MCF 10A (cell line): ENCODE measurements around the gene NEDD1. TPM values are rescaled to one million over a fixed set of nuclear protein-coding genes. Genes with fewer than 3 reads are reported as not detected.

ENCODE experiments used
- BruUV-seq: library from RNA; stranded (reverse); fragments of 400-500 nt; replicated peaks from 2 replicates; lab custom pipeline; 2021; lab: Mats Ljungman, UMichigan
- CTCF ChIA-PET: fragments of 300-600 bp; sonication (Branson Sonifier 250); formaldehyde crosslinking; extraction: SDS; loops from one replicate; lab custom pipeline; 2021; ENCODE audit warnings: antibody characterized with exemption, inconsistent platforms; lab: Yijun Ruan, JAX
- POLR2A ChIA-PET: fragments of 300-600, 350-650 bp; sonication (Branson Sonifier 250); formaldehyde crosslinking; extraction: SDS; loops from one replicate; lab custom pipeline; 2020; ENCODE audit warnings: antibody characterized with exemption, inconsistent platforms; lab: Yijun Ruan, JAX
- DNase-seq: peaks from one replicate; pipeline ENCODE4 v3.0.0-alpha.2; 2018; ENCODE audit not compliant: unreplicated experiment
- H3K27ac Mint-ChIP-seq: one replicate; pipeline ENCODE4 v1.8.0; 2022; ENCODE audit warnings: mild to moderate bottlenecking, low read depth, mixed read lengths; ENCODE audit not compliant: unreplicated experiment
- H3K27me3 Mint-ChIP-seq: one replicate; pipeline ENCODE4 v1.8.0; 2022; ENCODE audit warnings: mixed read lengths; ENCODE audit not compliant: insufficient read depth, unreplicated experiment
- H3K36me3 Mint-ChIP-seq: one replicate; pipeline ENCODE4 v1.8.0; 2022; ENCODE audit warnings: mild to moderate bottlenecking, moderate library complexity, mixed read lengths; ENCODE audit not compliant: insufficient read depth, unreplicated experiment
- H3K4me1 Mint-ChIP-seq: one replicate; pipeline ENCODE4 v1.8.0; 2022; ENCODE audit warnings: mixed read lengths; ENCODE audit not compliant: insufficient read depth, unreplicated experiment
- H3K4me3 Mint-ChIP-seq: one replicate; pipeline ENCODE4 v1.8.0; 2022; ENCODE audit warnings: mild to moderate bottlenecking, moderate library complexity, mixed read lengths; ENCODE audit not compliant: unreplicated experiment
- H3K9me3 Mint-ChIP-seq: one replicate; pipeline ENCODE4 v1.8.0; 2022; ENCODE audit warnings: mixed read lengths; ENCODE audit not compliant: unreplicated experiment
- intact Hi-C: fragments of 100-400 bp; cut with micrococcal nuclease; formaldehyde crosslinking; loops from 2 replicates; pipeline ENCODE4 v1.14.1; 2022
- total RNA-seq: library from RNA; stranded (reverse); gene quantifications from 2 replicates; pipeline ENCODE4 v1.2.3, GENCODE V29; 2022
- TF ChIP-seq, protein P1 (sequence below): fragments of 200-600 bp; IDR thresholded peaks from one replicate; pipeline ENCODE4 v1.8.0; 2022; ENCODE audit warnings: antibody characterized with exemption, mild to moderate bottlenecking; ENCODE audit not compliant: unreplicated experiment

Gene NEDD1
- total RNA-seq, 1 experiment from 2014 or later = 23.5 TPM

DNA sequence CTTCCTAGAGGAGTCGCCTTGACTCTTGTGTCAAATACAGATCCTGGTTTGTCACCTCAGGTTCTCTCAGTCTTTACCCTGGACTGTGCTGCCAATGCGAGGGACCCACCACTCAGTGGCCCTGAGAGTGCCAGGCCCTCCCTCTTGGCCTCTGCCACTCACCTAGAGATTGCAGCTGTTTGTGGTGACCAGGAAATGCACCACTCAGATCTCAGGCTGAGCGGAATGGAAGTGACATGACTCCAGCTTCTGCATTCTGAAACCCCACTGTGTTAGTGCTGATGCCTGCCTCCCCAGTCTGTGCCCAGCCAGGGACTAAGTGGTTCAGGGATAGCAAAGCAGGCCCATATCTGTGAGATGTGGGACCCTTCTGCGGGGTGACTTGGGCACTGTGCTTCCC, 27.8 kb upstream of the NEDD1 start:
- POLR2A ChIA-PET = interaction anchor here (1.3 kb wide), 1 partner anchor 10 kb away, joined by 4 read pairs; no protein-coding TSS in a partner anchor
- intact Hi-C loops = no loop called here
- TF ChIP-seq, protein P1, sequence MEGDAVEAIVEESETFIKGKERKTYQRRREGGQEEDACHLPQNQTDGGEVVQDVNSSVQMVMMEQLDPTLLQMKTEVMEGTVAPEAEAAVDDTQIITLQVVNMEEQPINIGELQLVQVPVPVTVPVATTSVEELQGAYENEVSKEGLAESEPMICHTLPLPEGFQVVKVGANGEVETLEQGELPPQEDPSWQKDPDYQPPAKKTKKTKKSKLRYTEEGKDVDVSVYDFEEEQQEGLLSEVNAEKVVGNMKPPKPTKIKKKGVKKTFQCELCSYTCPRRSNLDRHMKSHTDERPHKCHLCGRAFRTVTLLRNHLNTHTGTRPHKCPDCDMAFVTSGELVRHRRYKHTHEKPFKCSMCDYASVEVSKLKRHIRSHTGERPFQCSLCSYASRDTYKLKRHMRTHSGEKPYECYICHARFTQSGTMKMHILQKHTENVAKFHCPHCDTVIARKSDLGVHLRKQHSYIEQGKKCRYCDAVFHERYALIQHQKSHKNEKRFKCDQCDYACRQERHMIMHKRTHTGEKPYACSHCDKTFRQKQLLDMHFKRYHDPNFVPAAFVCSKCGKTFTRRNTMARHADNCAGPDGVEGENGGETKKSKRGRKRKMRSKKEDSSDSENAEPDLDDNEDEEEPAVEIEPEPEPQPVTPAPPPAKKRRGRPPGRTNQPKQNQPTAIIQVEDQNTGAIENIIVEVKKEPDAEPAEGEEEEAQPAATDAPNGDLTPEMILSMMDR = no peak
- H3K27ac Mint-ChIP-seq = no peak overlapping the region
- H3K36me3 Mint-ChIP-seq = no peaks in the 10 kb centered on the region
- no peak overlapping the region for H3K4me3 Mint-ChIP-seq
- no peaks in the 10 kb centered on the region for H3K9me3 Mint-ChIP-seq
- CTCF ChIA-PET = no interaction called here
- no TSS peak for BruUV-seq
- H3K4me1 Mint-ChIP-seq = no peaks in the 10 kb centered on the region
- no peak for DNase-seq
- H3K27me3 Mint-ChIP-seq = no peaks in the 10 kb centered on the region

DNA sequence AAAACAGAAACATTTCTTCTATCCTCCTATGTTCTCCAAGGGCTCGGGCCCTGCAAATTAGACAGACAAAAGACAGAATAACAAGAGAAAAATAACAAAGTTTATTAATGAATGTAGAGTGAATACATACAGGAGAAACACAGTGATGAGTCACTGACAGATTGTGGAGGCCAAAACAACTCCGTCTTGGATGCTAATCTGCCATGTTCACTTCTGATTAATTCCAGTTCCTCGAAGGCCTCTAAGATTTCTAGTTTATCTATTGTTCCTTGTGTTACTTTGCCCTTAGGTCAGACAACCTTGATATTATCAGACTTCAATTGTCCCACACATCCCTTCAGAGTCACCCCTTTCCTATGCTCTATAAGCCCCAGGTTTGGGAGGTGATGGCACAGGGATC, 26.8 kb upstream of the NEDD1 start:
- DNase-seq = no peak
- POLR2A ChIA-PET = no interaction called here
- no TSS peak for BruUV-seq
- Mint-ChIP-seq H3K36me3 (no peaks in the 10 kb centered on the region), H3K4me1 (no peaks in the 10 kb centered on the region), H3K4me3 (no peak overlapping the region), H3K27me3 (no peaks in the 10 kb centered on the region), H3K27ac (no peak overlapping the region), H3K9me3 (no peaks in the 10 kb centered on the region)
- intact Hi-C loops = no loop called here
- CTCF ChIA-PET = no interaction called here
- TF ChIP-seq, protein P1 = no peak

DNA sequence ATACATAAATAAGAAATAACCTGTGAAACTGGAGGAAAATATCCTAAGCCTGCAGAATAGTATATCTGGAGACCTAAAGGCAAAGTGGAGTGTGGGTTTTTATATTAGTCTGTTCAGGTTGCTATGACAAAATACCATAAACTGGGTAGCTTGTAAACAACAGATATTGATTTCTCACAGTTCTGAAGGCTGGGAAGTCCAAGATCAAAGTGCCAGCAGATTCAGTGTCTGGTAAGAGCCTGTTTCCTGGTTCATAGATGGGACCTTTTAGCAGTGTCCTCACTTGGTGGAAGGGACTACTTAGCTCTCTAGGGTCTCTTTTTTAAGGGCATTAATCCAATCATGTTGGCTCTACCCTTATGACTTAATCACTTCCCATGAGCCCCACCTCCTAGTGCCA, 25.4 kb upstream of the NEDD1 start:
- ChIA-PET POLR2A (no interaction called here), CTCF (interaction anchor here (1.2 kb wide), 1 partner anchor 9 kb away, joined by 5 read pairs; no protein-coding TSS in a partner anchor)
- Mint-ChIP-seq H3K27me3 (no peaks in the 10 kb centered on the region), H3K4me3 (no peak overlapping the region), H3K36me3 (no peaks in the 10 kb centered on the region), H3K27ac (no peak overlapping the region), H3K9me3 (no peaks in the 10 kb centered on the region), H3K4me1 (no peaks in the 10 kb centered on the region)
- no peak for DNase-seq
- intact Hi-C loops = no loop called here
- TF ChIP-seq, protein P1 = no peak
- no TSS peak for BruUV-seq

DNA sequence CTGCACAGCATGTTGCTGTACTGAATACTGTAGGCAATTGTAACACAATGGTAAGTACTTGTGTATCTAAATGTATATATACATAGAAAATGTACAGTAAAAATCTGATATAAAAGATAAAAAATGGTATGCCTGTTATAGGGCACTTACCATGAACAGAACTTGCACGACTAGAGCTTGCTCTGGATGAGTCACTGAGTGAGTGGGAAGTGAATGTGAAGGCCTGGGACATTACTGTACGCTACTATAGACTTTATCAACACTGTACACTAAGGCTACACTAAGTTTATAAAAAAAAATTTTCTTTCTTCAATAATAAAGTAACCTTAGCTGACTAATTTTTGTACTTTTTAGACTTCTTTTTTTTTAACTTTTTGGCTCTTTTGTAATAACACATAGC, 24.2 kb upstream of the NEDD1 start:
- BruUV-seq = no TSS peak
- TF ChIP-seq, protein P1 = no peak
- peak; percentile 33 for DNase-seq
- Mint-ChIP-seq H3K36me3 (no peaks in the 10 kb centered on the region), H3K27ac (no peak overlapping the region), H3K9me3 (no peaks in the 10 kb centered on the region), H3K4me1 (no peaks in the 10 kb centered on the region), H3K27me3 (no peaks in the 10 kb centered on the region), H3K4me3 (no peak overlapping the region)
- intact Hi-C loops = no loop called here
- CTCF ChIA-PET = no interaction called here
- POLR2A ChIA-PET = interaction anchor here (1.0 to 1.2 kb wide), 2 partner anchors 24 to 67 kb away, joined by 4 read pairs; no protein-coding TSS in a partner anchor
